Midbrain (tissue), 1 donor: ENCODE results near the gene SIT1.

Experiments used
- DNase-seq: peaks from one replicate; lab custom pipeline; 2025; lab: John Stamatoyannopoulos, UW

The SIT1 gene

DNA sequence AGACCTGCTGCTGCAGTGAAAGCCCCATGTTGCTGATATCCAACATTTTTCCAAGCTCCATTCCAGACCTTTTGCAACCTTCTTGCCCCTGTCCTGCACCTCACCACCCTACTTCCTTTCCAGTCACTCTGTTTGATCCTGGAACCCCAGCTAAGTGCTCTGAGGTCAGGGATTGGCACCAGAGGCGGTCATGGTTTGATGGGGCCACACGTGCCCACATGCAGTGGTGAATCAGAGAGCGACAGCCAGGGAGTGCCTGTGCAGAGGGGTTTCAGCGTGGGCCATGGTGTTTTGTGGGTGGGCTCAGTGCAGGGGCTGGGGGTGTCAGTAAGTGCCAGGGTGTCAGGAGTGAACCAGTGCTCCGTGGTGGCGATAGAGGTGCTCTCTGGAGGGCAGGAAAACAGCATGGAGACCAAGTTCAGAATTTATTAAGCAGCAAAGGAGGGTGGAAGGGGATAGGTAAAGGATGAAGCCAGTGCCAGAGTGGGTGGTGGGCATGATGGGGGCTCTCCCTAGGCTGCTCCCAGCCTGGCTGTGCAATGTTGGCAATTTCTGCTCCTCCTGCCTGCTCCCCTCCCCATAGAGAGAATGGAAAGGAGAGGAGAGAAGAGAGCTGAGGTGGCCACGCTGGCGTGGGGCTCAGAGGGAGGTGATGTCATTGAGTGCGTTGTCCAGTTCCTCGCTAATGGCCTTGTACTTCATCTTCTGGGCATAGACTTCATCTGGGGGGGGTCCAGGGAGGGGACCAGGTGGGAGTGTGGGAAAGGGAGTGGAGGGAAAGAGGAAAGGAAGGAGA lies 32.0 kb upstream of the SIT1 start:
- DNase-seq: no peak

DNA sequence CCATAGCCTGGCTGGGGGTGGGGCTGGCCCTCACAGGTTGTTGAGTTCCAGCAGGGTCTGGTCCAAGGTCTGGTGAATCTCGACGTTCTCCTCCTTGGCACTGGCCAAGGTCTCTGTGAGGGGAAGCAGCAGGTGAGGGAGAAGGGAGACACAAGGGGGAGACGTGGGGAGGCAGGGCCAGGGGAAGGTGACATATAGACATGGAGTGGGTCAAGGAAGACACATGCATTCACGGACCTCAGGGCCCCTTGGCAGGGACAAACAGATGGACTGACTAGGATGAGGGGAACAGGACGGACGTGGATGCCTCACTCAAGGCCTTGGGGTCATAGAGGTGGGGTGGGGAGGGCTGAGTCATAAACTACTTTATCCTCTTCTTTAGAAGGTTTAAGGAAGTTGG lies 31.3 kb upstream of the SIT1 start:
- no peak for DNase-seq

DNA sequence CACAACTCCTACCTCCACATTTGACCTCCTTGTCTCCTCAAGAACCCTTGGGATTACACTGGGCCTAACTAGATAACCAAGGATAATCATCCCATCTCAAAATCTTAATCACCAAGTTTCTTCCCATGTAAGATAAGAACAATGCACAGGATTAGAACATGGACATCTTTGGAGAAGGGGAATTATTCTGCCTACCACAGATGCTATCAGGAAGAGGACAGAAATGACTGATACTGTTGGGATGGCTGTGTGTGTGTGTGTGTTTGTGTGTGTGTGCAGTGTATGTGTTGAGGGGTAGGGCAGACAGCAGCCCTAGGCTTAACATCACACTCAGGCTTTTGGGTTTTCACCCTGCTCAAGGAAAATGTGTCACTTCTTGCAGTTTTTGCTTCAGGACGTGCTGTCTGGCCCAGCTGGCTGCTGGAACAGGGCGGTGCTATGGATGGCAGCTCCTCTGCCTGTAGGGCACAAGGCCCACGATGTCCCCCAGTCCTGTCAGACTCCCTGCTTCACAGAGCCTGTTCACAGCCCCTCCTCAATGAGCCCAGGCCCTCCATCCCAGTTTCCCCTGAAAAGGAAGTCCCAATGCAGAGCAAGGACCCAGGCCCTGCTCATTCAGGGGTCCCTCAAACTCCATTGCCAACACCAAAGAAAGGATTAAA lies 30.7 kb upstream of the SIT1 start:
- no peak for DNase-seq

DNA sequence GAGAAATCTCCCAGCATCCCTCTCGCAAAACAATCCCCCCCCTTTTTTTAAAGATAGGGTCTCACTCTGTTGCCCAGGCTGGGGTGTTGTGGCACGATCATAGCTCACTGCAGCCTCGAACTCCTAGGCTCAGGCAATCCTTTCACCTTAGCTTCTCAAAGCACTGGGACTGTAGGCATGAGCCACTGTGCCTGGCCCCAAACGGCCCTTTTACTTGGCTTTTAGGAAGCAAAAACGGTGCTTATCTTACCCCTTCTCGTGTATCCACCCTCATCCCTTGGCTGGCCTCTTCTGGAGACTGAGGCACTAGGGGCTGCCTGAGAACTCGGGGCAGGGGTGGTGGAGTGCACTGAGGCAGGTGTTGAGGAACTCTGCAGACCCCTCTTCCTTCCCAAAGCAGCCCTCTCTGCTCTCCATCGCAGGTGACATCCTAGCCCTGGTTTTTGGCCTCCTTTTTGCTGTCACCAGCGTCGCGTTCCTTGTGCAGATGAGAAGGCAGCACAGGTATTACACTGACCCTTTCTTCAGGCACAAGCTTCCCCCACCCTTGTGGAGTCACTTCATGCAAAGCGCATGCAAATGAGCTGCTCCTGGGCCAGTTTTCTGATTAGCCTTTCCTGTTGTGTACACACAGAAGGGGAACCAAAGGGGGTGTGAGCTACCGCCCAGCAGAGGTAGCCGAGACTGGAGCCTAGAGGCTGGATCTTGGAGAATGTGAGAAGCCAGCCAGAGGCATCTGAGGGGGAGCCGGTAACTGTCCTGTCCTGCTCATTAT lies 29.8 kb upstream of the SIT1 start:
- DNase-seq: no peak

GRCh38 chr9:35679766-35680330 lies 29.1 kb upstream of the SIT1 start:
- no peak for DNase-seq

GRCh38 chr9:35679091-35679490 lies 28.4 kb upstream of the SIT1 start:
- DNase-seq: no peak

DNA sequence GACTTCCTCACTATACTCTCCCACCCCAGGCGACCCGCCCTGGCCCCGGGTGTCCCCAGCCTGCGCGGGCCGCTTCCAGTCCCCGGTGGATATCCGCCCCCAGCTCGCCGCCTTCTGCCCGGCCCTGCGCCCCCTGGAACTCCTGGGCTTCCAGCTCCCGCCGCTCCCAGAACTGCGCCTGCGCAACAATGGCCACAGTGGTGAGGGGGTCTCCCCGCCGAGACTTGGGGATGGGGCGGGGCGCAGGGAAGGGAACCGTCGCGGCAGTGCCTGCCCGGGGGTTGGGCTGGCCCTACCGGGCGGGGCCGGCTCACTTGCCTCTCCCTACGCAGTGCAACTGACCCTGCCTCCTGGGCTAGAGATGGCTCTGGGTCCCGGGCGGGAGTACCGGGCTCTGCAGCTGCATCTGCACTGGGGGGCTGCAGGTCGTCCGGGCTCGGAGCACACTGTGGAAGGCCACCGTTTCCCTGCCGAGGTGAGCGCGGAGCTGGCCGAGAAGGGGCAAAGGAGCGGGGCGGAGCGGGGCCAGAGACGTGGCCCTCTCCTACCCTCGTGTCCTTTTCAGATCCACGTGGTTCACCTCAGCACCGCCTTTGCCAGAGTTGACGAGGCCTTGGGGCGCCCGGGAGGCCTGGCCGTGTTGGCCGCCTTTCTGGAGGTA lies 25.1 kb upstream of the SIT1 start:
- no peak for DNase-seq

DNA sequence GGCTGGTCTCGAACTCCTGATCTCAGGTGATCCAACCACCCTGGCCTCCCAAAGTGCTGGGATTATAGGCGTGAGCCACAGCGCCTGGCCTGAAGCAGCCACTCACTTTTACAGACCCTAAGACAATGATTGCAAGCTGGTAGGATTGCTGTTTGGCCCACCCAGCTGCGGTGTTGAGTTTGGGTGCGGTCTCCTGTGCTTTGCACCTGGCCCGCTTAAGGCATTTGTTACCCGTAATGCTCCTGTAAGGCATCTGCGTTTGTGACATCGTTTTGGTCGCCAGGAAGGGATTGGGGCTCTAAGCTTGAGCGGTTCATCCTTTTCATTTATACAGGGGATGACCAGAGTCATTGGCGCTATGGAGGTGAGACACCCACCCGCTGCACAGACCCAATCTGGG lies 24.5 kb upstream of the SIT1 start:
- DNase-seq: no peak

DNA sequence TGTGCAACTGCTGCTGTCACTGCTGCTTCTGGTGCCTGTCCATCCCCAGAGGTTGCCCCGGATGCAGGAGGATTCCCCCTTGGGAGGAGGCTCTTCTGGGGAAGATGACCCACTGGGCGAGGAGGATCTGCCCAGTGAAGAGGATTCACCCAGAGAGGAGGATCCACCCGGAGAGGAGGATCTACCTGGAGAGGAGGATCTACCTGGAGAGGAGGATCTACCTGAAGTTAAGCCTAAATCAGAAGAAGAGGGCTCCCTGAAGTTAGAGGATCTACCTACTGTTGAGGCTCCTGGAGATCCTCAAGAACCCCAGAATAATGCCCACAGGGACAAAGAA lies 23.3 kb upstream of the SIT1 start:
- DNase-seq: no peak

GRCh38 chr9:35673132-35674024 lies 22.6 kb upstream of the SIT1 start, which contains the start of gene CA9:
TSS of gene CA9 (plus strand) at chr9:35673928. CDS start at chr9:35673960, 32 bp downstream.
- peak; percentile 7 for DNase-seq

- DNase-seq: no peak
These were observed 18.8 kb upstream of the SIT1 start for GRCh38 chr9:35669331-35670145.

- DNase-seq: no peak
These were observed 17.2 kb upstream of the SIT1 start for GRCh38 chr9:35667939-35668338.

- no peak for DNase-seq
These were observed 15.8 kb upstream of the SIT1 start for GRCh38 chr9:35666549-35666948.

DNA sequence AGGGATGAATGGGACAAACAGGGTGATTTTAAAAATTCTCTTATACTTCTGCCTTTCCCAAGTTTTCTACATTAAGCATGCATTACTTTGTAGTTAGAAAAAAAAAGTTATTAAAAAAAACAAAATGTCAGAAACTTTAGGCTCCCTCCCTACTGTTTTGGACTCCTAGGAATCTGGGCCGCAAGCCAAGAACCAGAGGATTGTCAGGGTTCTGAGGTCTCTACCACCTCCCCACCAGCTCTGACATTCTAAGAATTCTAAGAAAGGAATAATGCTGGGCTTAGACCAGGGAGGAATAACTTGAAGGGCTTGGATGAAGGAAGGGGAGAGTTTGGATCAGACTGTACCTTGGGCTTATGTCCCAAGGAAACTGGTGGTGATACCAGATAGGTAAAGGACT lies 15.3 kb upstream of the SIT1 start:
- no peak for DNase-seq

- DNase-seq: no peak
These were observed 14.7 kb upstream of the SIT1 start for GRCh38 chr9:35665471-35665818.

- DNase-seq: peak; percentile 62
These were observed 14.1 kb upstream of the SIT1 start, which contains the start of gene ARHGEF39 for GRCh38 chr9:35664531-35665470. TSS of gene ARHGEF39 (minus strand) at chr9:35665195. CDS start at chr9:35665169, 26 bp downstream.

- no peak for DNase-seq
These were observed 11.7 kb upstream of the SIT1 start for GRCh38 chr9:35662437-35662836.

DNA sequence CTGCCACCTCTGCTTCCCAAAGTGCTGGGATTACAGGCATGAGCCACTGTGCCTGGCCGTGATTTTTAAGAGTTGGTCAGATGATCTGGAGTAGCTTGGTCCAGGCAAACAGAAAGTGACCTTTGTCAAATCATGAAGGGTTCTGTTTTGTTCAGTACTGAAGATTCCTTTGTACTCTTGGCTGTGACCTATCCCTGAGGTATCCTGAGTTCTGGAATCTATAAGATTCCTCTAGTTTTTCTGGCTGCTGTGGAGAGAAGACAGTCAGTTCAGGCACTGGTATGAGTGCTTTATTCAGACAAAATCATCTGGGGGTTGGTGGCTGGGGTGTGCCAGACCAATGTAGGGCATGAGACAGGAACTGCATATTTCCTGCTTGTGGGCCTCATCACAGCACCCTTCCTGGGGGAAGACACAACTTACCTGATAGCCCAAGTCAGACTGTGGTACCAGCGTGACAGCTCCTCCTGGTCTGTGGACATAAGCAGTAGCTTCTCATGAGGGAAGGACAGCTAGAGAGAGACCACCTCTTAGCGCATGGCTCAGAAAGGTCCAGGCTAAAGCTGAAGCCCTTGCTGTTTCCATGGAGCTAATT lies 11.1 kb upstream of the SIT1 start:
- DNase-seq: no peak
